ENCODE data around the gene MTUS2.
A peak's percentile ranks its signal among the peaks of the same experiment; 100 is the strongest.

MTUS2 gene

GRCh38 chr13:29494520-29494919 is 674.4 kb downstream of the MTUS2 start:
- no peak for DNase-seq

DNA sequence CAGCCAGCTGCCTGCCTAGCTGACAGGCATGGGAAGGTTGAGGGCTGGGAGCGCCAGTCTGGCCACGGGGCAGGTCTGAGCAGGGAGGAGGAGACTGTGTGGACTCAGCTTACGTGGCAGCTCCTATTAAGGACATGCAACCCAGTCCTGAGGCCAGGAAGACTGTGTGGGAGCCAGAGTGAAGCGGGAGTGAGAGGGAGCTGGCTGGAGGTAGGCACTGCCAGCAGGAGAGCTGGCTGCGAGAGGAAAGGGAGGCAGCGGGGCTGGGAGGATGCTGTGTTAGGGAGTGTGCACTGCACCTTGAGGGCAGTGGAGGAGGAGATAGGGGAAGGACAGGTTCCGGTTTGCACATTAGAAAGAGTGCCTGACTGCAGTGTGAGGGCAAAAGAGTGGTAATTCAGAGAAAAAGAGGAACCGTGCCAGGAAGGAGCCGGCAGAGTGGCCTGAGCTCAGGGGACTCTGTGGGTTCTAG is 676.1 kb downstream of the MTUS2 start:
- peak in 1 of 2 donors; percentile 41 for DNase-seq

DNA sequence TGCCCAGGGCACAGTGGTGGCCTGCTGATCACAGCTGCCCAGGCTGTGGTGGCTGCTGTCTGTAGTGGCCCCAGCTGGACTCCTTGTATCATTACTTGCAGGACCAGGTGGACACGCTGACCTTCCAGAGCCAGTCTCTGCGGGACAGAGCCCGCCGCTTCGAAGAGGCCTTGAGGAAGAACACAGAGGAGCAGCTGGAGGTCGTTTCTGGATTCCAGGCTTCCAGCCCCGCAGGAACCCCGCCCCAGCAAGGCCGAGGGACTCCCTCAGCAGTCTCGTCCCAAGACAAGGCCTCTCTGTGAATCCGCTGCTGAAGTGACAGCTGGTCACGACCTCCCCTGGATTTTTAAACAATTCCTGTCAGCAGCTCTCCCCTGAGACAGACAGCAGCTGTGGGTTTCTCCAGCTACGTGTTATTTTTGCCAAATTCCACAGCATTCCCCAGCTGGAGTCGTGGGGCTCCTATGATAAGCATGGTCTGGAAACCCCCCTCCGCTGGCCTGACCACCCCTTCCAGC is 677.1 kb downstream of the MTUS2 start:
- no peak for DNase-seq

- no peak for DNase-seq
Measured at GRCh38 chr13:29498426-29499040, 678.4 kb downstream of the MTUS2 start.

- no peak for DNase-seq
Measured at GRCh38 chr13:29499506-29500165, 679.5 kb downstream of the MTUS2 start.

DNA sequence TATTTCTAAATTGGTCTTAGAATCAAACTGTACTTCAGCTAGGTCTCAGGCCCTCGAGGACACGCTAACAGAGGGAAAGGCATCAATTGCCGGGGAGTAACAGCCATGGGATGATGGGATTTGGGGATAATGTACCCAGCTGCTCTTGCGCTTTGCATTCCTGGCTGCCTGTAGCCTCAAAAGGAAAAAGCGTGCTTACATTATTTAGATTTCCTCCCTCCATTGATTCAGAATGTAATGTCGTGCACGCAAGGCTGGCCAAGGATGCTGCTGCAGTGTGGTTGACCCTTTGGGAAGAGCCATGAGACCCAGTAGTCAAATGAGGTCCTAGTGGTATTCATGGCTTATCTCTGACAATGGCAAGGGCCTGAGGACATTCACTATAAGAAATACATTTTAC is 680.2 kb downstream of the MTUS2 start:
- no peak for DNase-seq

DNA sequence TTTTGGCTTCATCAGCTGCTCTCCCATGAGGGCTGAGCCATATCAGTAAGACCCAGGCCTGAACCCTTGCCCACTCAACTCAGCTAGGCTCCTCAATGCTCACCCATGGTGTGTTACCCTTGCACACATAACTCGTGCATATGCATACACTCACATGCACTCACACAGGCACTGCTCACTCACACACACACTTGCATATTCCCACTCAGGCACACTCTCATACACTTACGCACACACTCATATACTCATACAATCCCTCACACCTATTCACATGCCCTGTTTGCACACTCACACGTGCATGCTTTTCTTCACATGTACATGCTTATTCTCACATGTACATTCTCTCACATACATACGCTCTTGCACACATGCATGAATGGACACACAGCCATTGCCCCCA is 681.5 kb downstream of the MTUS2 start:
- DNase-seq, result no peak

DNA sequence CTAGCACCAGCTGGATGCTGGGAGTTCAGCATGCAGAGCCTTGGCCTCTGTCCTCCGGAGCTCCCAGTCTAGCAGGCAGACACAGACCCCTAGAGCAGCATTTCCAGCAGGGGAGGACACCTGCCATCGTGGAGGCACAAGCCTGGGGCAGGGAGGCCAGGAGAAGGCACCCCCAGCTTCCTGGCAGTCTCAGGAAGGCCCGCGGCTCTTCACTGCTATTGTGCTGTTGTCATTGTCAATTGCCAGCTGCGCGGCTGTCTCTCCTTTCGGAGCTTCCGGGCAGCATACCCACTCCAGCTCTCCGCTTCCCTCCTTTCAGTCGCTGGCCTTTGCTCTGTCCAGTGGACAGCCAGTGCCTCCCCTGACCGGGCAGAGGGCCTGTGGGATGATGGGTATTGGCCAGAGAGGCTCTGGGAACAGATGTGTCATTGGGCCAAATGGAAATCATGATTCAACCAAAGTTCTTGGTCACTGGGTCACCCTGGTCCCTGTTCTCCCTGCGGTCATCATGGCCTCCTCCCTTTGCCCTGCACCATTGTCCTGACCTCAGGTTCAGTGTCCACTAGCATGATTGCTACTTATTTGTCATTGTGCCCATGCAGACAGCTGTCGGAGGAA is 682.4 kb downstream of the MTUS2 start:
- DNase-seq, result no peak

GRCh38 chr13:29503041-29503837 is 683.1 kb downstream of the MTUS2 start:
- no peak for DNase-seq

GRCh38 chr13:29504691-29505090 is 684.6 kb downstream of the MTUS2 start:
- no peak for DNase-seq

DNA sequence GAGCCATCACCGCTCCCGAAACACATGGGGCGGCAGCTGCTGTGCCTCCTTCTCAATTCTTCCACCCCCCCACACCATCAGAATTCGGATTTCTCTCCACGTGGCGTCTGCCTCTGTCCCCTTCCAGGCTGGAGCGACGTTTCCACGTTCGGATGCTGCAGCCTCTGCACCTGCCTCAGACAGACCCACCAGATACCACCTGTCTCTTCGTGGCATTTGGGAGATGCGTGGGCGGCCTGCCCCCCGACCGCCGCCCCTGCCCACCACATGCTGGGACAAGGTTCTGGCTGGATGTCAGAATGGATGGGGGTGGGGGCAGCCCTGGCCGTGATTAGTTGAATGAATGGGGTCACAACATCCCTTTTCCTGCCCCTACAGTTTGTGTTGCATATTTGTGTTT is 685.4 kb downstream of the MTUS2 start:
- no peak for DNase-seq

GRCh38 chr13:29505950-29506349 is 685.8 kb downstream of the MTUS2 start:
- DNase-seq, result no peak

DNA sequence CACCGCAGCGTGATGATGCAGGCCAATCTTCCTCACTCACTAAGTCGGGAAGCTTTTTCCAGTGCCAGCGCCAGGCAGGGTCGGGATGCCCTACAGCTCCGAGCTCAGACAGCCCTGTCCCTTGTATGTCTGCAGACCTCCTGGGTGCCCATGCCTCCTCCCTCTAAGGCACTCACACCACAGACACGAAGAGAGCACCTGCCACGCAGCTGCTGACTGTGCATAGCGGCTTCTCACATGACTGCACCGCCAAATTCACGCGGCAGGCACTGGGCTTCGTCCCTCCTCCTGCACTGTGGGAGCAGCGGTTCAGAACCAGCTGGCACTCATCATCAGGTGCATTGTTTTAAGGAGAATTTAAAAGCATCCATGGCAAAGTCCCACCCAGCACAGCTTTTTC is 687.2 kb downstream of the MTUS2 start:
- no peak for DNase-seq

DNA sequence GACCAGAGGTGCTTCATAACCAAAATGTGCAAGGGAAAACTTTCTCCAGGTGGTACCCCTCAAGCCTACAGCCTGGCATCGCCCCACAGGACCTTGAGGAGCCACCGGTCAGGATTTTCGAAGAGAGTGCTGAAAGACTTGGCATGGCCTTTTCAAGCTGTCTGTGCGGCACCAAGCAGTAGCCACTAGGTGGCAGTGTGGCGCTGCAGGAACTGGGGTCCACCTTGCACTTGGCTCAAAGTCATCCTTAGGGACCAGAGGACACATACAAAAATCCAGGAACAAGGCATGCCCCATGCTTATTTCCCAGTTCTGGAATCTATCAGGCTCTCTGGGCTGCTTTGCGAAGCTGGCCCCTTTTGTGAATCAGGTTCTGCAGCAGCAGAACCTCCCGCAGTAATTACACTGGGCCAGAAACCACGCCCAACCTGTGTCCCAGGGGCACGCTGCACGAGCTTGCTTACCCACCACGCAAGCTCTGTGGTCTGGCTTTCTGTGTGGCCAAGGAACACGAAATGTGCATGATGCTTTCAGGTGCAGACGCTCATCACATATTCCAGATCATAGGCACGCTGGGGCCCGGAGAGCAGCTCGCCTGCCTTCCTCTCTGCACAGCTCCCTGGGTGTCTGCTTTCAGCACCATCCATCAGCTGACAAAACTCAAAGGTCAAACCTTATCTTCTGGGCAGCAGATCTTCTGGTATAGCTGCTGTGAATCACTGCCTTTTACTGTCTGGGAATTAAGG is 688.2 kb downstream of the MTUS2 start:
- DNase-seq, result peak; percentile 64 to 72

DNA sequence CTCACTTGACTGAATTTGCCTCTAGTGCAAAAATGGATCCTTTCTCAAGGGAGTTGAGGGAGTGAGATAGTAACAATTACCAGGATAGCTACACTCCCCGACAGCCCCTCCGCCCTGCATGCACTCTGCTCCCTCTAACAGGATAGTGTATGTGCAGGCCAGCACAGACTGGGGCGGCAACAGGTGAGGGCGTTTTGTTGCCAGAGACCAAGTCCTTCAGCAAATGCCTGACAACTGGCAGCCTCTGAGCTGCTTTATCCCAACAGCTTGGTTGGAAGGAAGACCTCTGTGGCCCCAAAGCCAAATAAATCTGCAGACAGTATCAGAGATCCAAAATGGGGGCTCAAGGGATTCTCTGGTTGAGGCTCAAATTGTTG is 688.7 kb downstream of the MTUS2 start:
- DNase-seq, result no peak

DNA sequence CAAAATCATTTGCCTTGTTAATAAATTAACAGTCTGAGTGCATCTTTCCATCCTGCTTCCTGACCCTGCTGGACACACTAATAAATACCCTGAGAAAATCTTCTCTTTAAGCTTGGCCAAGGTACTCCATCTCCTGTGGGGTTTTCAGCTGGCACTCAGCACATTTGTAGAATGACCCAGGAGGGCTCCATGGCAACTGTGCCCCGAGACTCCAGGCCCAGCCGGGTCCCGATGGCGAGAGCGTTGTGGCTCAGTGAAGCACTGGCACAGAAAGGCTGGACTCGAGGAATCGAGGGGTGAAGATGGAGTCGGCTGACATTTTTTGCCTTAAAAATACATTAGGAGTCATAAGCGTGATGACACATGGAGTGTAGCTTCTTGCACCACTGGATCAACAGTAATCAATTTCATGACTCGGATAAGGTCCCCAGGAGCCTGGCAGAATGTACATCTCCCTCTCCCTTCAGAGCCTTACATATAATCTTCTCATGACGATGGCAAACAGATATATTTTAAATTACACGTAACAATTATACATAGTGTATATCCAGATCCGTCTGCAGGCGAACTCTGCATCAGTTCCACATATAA is 690.0 kb downstream of the MTUS2 start:
- no peak for DNase-seq

GRCh38 chr13:29510651-29511084 is 690.5 kb downstream of the MTUS2 start:
- no peak for DNase-seq

DNA sequence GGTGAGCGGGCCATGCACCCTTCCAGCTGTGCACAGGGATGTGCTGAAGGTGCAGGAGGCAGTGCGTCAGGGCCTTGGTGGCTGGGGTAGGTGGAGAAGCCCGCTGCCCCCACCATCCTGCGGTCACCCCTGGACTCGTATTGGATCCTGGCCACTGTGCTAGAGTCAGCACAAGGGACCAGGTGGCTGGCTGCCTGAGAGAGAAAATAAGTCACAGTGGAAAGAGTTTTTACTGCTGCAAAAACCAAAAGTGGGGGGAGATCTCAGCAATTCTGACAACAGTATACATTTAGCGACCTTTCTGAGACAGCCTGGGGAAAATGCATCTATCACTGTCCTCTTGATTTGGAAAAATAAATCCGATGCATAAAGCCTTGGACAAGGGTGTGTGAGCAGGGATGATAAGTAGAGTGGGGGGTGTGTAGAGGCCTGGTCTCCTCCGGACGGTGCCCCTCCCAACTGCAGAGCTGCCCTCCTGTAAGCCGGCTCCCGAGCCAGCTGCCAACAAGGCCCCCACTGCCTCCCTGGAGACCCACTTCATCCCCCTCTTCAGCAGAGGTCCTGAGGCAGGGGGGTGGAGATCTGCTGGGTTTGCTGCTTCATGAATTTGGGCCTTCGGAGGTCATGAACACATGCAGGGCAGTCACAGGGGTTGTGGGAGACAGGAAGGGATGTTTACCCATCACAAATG is 691.1 kb downstream of the MTUS2 start:
- no peak for DNase-seq

GRCh38 chr13:29511980-29512379 is 691.8 kb downstream of the MTUS2 start:
- no peak for DNase-seq

- no peak for DNase-seq
Measured at GRCh38 chr13:29513002-29513980, 693.2 kb downstream of the MTUS2 start.
